ENCODE measurements around the gene RNF41.

GRCh38 chr12:56158029-56158925 lies 63.4 kb downstream of the RNF41 start, which contains the start of gene MYL6:
- TF ChIP-seq FOSL2 (IDR thresholded peaks at IDR 0.05; ENCODE audit: borderline replicate concordance, low read depth): peak; percentile 53; the same call in 1 of the 2 replicates
- no peak; the same call in 1 of the 2 replicates for TF ChIP-seq MXI1 (IDR thresholded peaks at IDR 0.05; ENCODE audit: low read depth, low read length)
- no peak for TF ChIP-seq CTCF (IDR thresholded peaks at IDR 0.05)
- no peak for TF ChIP-seq GABPA (IDR thresholded peaks at IDR 0.05; ENCODE audit: low read depth)
